GM13976 (cell line): ENCODE measurements around the gene ZCCHC4.
A peak's percentile ranks its signal among the peaks of the same experiment; 100 is the strongest.

Experiments used
- DNase-seq: peaks from one replicate; pipeline ENCODE4 v3.0.0; 2012; ENCODE audit warnings: low spot score
- in situ Hi-C: fragments of 300-500 bp; cut with MboI; formaldehyde crosslinking; loops from one replicate; pipeline ENCODE4 v1.12.0; 2022; ENCODE audit warnings: low sequenced_read_pairs, mixed read lengths, inconsistent platforms; ENCODE audit not compliant: unreplicated experiment
- TF ChIP-seq, protein P1 (sequence below): IDR thresholded peaks from 2 replicates; pipeline ENCODE4 v1.5.1; 2012; ENCODE audit warnings: borderline replicate concordance, mild to moderate bottlenecking; ENCODE audit not compliant: insufficient read depth; ENCODE audit errors: extremely low read depth, missing control alignments, control extremely low read depth

Gene ZCCHC4

DNA sequence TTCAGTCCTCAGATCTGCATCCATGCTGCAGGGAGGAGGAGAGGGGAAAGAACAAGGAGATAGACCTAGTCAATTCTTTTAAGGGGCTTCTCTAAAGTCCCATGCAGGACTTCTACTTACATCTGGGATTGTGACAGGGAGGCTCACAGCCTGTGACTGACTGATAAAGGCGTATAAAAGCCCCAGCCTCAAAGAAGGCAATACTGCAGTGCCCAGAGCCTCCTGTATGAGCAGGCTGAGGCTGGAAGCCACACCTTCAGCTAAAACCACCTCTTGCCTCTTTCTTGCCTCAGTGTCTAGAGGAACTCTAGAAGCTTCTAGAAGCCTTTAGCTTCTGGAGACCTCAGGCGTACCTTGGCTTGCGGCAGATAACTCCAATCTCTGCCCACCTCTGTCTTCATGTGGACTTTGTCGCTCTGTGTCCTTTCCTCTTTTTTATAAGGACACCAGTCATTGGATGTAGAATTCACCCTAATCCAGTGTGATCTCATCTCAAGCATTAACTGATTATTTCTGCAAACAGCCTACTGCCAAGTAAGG is 6.0 kb upstream of the ZCCHC4 start:
- in situ Hi-C loops = no loop called here
- TF ChIP-seq, protein P1, sequence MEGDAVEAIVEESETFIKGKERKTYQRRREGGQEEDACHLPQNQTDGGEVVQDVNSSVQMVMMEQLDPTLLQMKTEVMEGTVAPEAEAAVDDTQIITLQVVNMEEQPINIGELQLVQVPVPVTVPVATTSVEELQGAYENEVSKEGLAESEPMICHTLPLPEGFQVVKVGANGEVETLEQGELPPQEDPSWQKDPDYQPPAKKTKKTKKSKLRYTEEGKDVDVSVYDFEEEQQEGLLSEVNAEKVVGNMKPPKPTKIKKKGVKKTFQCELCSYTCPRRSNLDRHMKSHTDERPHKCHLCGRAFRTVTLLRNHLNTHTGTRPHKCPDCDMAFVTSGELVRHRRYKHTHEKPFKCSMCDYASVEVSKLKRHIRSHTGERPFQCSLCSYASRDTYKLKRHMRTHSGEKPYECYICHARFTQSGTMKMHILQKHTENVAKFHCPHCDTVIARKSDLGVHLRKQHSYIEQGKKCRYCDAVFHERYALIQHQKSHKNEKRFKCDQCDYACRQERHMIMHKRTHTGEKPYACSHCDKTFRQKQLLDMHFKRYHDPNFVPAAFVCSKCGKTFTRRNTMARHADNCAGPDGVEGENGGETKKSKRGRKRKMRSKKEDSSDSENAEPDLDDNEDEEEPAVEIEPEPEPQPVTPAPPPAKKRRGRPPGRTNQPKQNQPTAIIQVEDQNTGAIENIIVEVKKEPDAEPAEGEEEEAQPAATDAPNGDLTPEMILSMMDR = no peak
- no peak for DNase-seq

DNA sequence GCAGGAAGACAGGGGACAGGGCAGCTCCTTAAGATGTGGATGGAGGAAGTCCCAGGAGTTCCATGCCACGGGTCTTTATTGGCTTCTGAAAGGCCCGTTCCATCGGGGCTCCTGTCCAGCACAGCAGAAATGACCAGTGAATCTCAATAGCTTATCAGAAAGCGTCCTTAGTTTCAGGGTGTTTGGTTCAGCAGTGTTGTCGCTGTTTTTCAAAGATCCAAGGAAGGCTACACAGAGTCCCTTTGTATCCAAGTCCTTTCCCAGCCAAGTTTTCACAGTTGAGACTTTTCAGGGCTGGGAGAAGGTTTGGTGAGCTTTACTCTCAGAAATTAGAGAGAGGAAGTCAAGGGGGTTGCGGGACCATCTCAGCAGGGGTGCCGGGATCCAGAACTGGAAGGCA is 5.0 kb upstream of the ZCCHC4 start:
- TF ChIP-seq, protein P1 = no peak
- in situ Hi-C loops = no loop called here
- no peak for DNase-seq

DNA sequence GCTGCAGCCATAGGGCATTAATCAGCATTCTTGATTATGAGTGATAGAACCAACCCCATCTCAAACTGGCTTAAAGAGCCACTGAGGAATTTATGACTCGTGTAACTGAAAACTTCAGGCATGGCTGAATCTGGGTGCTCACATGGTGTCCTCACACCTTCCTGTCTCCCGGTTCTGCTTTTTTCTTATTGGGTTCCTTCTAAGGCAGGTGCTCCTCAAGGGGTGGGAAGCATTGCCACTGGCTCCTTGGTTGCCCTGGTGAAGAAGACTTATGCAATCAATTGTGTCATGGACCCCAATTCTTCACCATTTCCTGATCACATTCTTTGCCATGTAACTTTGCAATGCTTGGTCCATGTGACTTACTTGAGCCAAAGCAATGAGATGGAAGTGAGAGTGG is 4.3 kb upstream of the ZCCHC4 start:
- in situ Hi-C loops = no loop called here
- TF ChIP-seq, protein P1 = no peak
- DNase-seq = no peak

DNA sequence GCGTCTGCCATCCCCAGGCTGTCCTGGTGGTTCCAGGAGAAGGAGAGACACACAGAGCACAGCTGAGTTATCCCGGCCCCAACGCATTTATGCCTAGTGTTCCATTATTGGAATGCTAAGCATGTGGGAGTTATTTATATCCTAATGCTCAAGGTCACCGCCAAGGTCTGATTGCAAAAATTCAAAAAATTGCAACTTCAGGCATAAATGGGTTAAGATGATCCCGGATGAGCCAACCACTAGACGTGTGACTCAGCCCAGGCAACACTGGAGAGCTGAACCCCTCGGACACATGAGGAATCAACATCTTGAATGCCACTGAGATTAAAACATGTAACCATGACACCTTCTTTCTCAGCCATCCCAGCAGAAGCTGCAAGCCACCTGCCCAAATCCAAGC is 3.8 kb upstream of the ZCCHC4 start:
- TF ChIP-seq, protein P1 = no peak
- in situ Hi-C loops = no loop called here
- no peak for DNase-seq

DNA sequence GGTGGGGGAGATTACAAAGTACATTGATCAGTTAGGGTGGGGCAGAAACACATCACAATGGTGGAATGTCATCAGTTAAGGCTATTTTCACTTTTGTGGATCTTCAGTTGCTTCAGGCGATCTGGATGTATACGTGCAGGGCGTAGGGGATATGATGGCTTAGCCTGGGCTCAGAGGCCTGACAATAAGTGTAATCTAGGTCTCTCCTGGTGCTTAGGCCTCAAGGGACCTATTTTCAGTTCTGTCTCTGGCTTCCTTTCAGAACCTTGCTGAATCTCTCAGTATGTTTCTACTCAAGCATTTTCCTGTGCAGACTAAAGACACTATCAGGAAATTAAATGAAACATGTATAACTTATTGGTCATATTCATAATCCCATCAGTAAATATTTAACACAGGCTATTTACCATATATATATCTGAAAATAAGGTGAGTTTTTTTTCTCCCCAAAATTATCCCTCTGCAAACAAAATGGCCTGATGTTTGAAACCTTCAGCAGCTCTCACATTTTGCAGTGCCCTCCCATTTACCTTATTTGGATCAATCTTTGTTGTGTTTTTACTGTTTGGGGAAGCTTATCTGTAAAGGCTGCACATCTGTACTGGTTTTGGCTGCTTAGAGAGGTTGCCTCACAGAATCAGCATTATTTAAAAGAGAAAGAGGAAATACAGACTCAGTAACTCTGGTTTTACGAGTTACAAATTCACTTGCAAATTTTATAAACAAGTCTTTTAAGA is 2.3 kb upstream of the ZCCHC4 start:
- peak; percentile 48 for DNase-seq

DNA sequence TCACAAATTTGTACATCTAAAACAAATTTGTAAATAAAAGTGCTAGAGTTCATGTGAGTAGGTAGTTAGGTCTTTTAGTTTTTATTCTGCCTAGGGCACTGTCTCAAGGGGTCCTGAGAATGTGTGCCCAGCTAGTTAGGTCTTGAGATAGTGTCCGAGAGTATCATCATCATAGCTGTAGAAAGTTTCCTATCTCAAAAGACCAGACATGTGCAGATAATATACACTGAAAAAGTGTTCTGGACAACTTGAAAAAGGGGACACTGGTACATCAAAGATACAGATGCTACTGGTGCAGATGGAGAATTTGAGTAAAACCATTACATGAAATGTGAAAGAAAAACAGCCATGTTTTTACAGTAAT is 1.8 kb upstream of the ZCCHC4 start:
- in situ Hi-C loops = no loop called here
- TF ChIP-seq, protein P1 = no peak
- DNase-seq = no peak

More for the DNA sequence above, 2.3 kb upstream of the ZCCHC4 start:
- TF ChIP-seq, protein P1 = no peak
- in situ Hi-C loops = no loop called here
